Panc1 (cell line): ENCODE data around the gene CPO. TPM values are rescaled to one million over a fixed set of nuclear protein-coding genes. Genes with fewer than 3 reads are reported as not detected.

Experiments used
- ATAC-seq: fragments of 200-7000 bp; cut with Tn5 transposase; 2 replicates; pipeline ENCODE4 v1.9.1; 2020; ENCODE audit warnings: mild to moderate bottlenecking, moderate library complexity
- BruUV-seq: library from RNA; stranded (reverse); fragments of 400-500 nt; replicated peaks from 2 replicates; lab custom pipeline; 2021; lab: Mats Ljungman, UMichigan
- CTCF ChIA-PET: fragments of 300-600 bp; sonication (Branson Sonifier 250); formaldehyde crosslinking; loops from one replicate; lab custom pipeline; 2022; ENCODE audit warnings: antibody characterized with exemption; lab: Charles Lee
- POLR2A ChIA-PET: fragments of 300-600 bp; sonication (Branson Sonifier 250); formaldehyde crosslinking; loops from one replicate; lab custom pipeline; 2022; ENCODE audit warnings: antibody characterized with exemption; lab: Charles Lee
- DNase-seq: peaks from one replicate; pipeline ENCODE4 v3.0.0-alpha.2; 2010; ENCODE audit warnings: low read depth, low spot score
- H3K27ac ChIP-seq: 2 replicates; pipeline ENCODE4 v1.5.1; 2011; ENCODE audit warnings: mild to moderate bottlenecking, low read length, inconsistent platforms
- H3K27me3 ChIP-seq: fragments of 200-500 bp; sonication (Bioruptor generic); 2 replicates; pipeline ENCODE4 v1.6.0; 2014; ENCODE audit warnings: low read length, inconsistent platforms; ENCODE audit not compliant: control insufficient read depth, insufficient read depth
- H3K36me3 ChIP-seq: fragments of 200-500 bp; sonication (Bioruptor generic); 2 replicates; pipeline ENCODE4 v1.5.1; 2014; ENCODE audit warnings: inconsistent platforms, mild to moderate bottlenecking, low read length, moderate library complexity; ENCODE audit not compliant: control insufficient read depth, insufficient read depth
- H3K4me1 ChIP-seq: 2 replicates; pipeline ENCODE4 v1.5.1; 2011; ENCODE audit warnings: inconsistent platforms, mild to moderate bottlenecking, low read length, moderate library complexity; ENCODE audit not compliant: control insufficient read depth, insufficient read depth
- H3K4me3 ChIP-seq, 2 experiments: 2 replicates each; pipeline ENCODE4 v1.5.1; 2011 to 2012; ENCODE audit warnings: low read depth in 2 of 2, low read length in 2 of 2, mild to moderate bottlenecking in 2 of 2, inconsistent platforms in 1 of 2, moderate library complexity in 1 of 2
- H3K9me3 ChIP-seq: fragments of 200-500 bp; sonication (Bioruptor generic); 2 replicates; pipeline ENCODE4 v1.5.1; 2014; ENCODE audit warnings: low read depth, mild to moderate bottlenecking, inconsistent platforms, low read length, moderate library complexity; ENCODE audit not compliant: control insufficient read depth, insufficient read depth
- CTCF ChIP-seq: fragments of 450-650 bp; IDR thresholded peaks from 2 replicates; pipeline ENCODE4 v1.5.1; 2017; ENCODE audit warnings: mild to moderate bottlenecking
- POLR2AphosphoS5 ChIP-seq: IDR thresholded peaks from 2 replicates; pipeline ENCODE4 v1.6.1; 2012; ENCODE audit warnings: mild to moderate bottlenecking, low read depth, low read length, moderate library complexity
- REST ChIP-seq, 2 experiments: IDR thresholded peaks; 2 replicates each; pipeline ENCODE4 v1.6.1; 2011 to 2012; ENCODE audit warnings: low read depth in 2 of 2, control low read depth in 1 of 2, low read length in 1 of 2, mild to moderate bottlenecking in 1 of 2, moderate library complexity in 1 of 2; ENCODE audit not compliant: insufficient read depth in 1 of 2
- SIN3A ChIP-seq: IDR thresholded peaks from 2 replicates; pipeline ENCODE4 v1.6.1; 2012; ENCODE audit warnings: low read depth, mild to moderate bottlenecking, low read length, moderate library complexity, borderline replicate concordance; ENCODE audit not compliant: insufficient read depth
- TCF7L2 ChIP-seq: IDR thresholded peaks from 2 replicates; pipeline ENCODE4 v1.6.1; 2011; ENCODE audit warnings: mild to moderate bottlenecking, low read depth, low read length, inconsistent platforms
- in situ Hi-C: cut with HindIII; loops from 2 replicates; pipeline ENCODE4 v1.10.0; 2016; ENCODE audit warnings: low sequenced_read_pairs, low pct_unique_long_range_greater_than_20kb
- intact Hi-C: fragments of 100-400 bp; cut with micrococcal nuclease; formaldehyde crosslinking; loops from one replicate; pipeline ENCODE4 v1.10.0; 2022; ENCODE audit not compliant: unreplicated experiment
- total RNA-seq: library from RNA; stranded (reverse); gene quantifications from one replicate; pipeline ENCODE4 v1.2.1, GENCODE V29; 2021; ENCODE audit not compliant: unreplicated experiment

The CPO gene
- total RNA-seq, 1 experiment from 2014 or later, result not detected

GRCh38 chr2:206990360-206990759 is 51.0 kb downstream of the CPO start:
- DNase-seq (no peak), ATAC-seq (no peak)
- Histone ChIP-seq H3K4me3 (no peak overlapping the region), H3K36me3 (no peaks in the 10 kb centered on the region), H3K4me1 (peaks cover 2% of the 10 kb centered on the region), H3K27me3 (no peaks in the 10 kb centered on the region), H3K9me3 (no peaks in the 10 kb centered on the region), H3K27ac (no peak overlapping the region)
- in situ Hi-C loops, result no loop called here
- ChIA-PET POLR2A (no interaction called here), CTCF (no interaction called here)
- intact Hi-C loops, result no loop called here
- no TSS peak for BruUV-seq
- no peak for TF ChIP-seq POLR2AphosphoS5
- no peak for TF ChIP-seq REST (IDR thresholded peaks at IDR 0.05; ENCODE audit: insufficient read depth in 1 of 2, low read depth in 2 of 2, low read length in 1 of 2)
- TF ChIP-seq SIN3A, result no peak
- no peak for TF ChIP-seq TCF7L2

GRCh38 chr2:206991070-206991469 is 51.8 kb downstream of the CPO start:
- CTCF ChIA-PET, result no interaction called here
- no peak overlapping the region for H3K4me3 ChIP-seq
- POLR2A ChIA-PET, result no interaction called here
- in situ Hi-C loops, result no loop called here
- no peaks in the 10 kb centered on the region for H3K36me3 ChIP-seq
- TF ChIP-seq POLR2AphosphoS5, result no peak
- TF ChIP-seq CTCF, result no peak
- no peaks in the 10 kb centered on the region for H3K27me3 ChIP-seq
- no TSS peak for BruUV-seq
- H3K27ac ChIP-seq, result no peak overlapping the region
- no peak for DNase-seq
- peaks cover 2% of the 10 kb centered on the region for H3K4me1 ChIP-seq
- intact Hi-C loops, result no loop called here
- no peaks in the 10 kb centered on the region for H3K9me3 ChIP-seq
- no peak for ATAC-seq

- Histone ChIP-seq H3K36me3 (no peaks in the 10 kb centered on the region), H3K9me3 (no peaks in the 10 kb centered on the region), H3K27ac (peak overlapping the region; percentile 46; the same call in 1 of the 2 replicates), H3K4me3 (no peak overlapping the region), H3K4me1 (peaks cover 2% of the 10 kb centered on the region), H3K27me3 (no peaks in the 10 kb centered on the region)
- TF ChIP-seq TCF7L2, result no peak
- TF ChIP-seq CTCF, result no peak
- TF ChIP-seq REST (IDR thresholded peaks at IDR 0.05; ENCODE audit: insufficient read depth in 1 of 2, low read depth in 2 of 2, low read length in 1 of 2), result no peak
- TF ChIP-seq SIN3A, result no peak
- no peak for TF ChIP-seq POLR2AphosphoS5
- intact Hi-C loops, result no loop called here
- no peak for DNase-seq
- no peak for ATAC-seq
- ChIA-PET CTCF (no interaction called here), POLR2A (interaction anchor here (0.6 kb wide), 1 partner anchor 1059 kb away, joined by 3 read pairs; no protein-coding TSS in a partner anchor)
- in situ Hi-C loops, result no loop called here
- BruUV-seq, result no TSS peak
Measured at GRCh38 chr2:206993396-206993911, 54.1 kb downstream of the CPO start.
